Astrocyte (in vitro differentiated cells and primary cell): ENCODE results near the gene PIGB. TPM values are rescaled to one million over a fixed set of nuclear protein-coding genes. Genes with fewer than 3 reads are reported as not detected.

ENCODE experiments used
- DNase-seq: peaks from one replicate; pipeline ENCODE4 v3.0.0-alpha.2; 2010; ENCODE audit warnings: low read depth
- FAIRE-seq: peaks from 2 replicates; lab custom pipeline; 2011; peaks lifted over from hg19 to GRCh38; lab: Jason Lieb, UNC
- H2AFZ ChIP-seq: 2 replicates; pipeline ENCODE4 v1.6.0; 2012; ENCODE audit warnings: low read depth, low read length, inconsistent platforms
- H3K27ac ChIP-seq: 2 replicates; pipeline ENCODE4 v1.5.1; 2011; ENCODE audit warnings: low read depth, low read length, inconsistent platforms
- H3K27me3 ChIP-seq: 2 replicates; pipeline ENCODE4 v1.6.0; 2011; ENCODE audit warnings: low read length, inconsistent platforms; ENCODE audit not compliant: insufficient read depth
- H3K36me3 ChIP-seq: 2 replicates; pipeline ENCODE4 v1.5.1; 2011; ENCODE audit warnings: low read length, inconsistent platforms; ENCODE audit not compliant: insufficient read depth
- H3K4me1 ChIP-seq: 2 replicates; pipeline ENCODE4 v1.5.1; 2011; ENCODE audit warnings: low read length, inconsistent platforms; ENCODE audit not compliant: insufficient read depth
- H3K4me2 ChIP-seq: 2 replicates; pipeline ENCODE4 v1.6.0; 2012; ENCODE audit warnings: low read length, inconsistent platforms
- H3K4me3 ChIP-seq: 2 replicates; pipeline ENCODE4 v1.5.1; 2011; ENCODE audit warnings: low read depth, mild to moderate bottlenecking, low read length, inconsistent platforms; ENCODE audit not compliant: insufficient read depth
- H3K79me2 ChIP-seq: 2 replicates; pipeline ENCODE4 v1.6.0; 2012; ENCODE audit warnings: mild to moderate bottlenecking, low read length, inconsistent platforms; ENCODE audit not compliant: insufficient read depth
- H3K9ac ChIP-seq: 2 replicates; pipeline ENCODE4 v1.6.0; 2012; ENCODE audit warnings: mild to moderate bottlenecking, low read length, inconsistent platforms
- H3K9me3 ChIP-seq: 2 replicates; pipeline ENCODE4 v1.5.1; 2012; ENCODE audit warnings: low read depth, mild to moderate bottlenecking, low read length, inconsistent platforms; ENCODE audit not compliant: insufficient read depth
- H4K20me1 ChIP-seq: 2 replicates; pipeline ENCODE4 v1.6.0; 2012; ENCODE audit warnings: low read length, inconsistent platforms; ENCODE audit not compliant: insufficient read depth
- H3K27ac Mint-ChIP-seq: one replicate; pipeline ENCODE4 v1.8.0; 2021; ENCODE audit warnings: mild to moderate bottlenecking, mixed read lengths; ENCODE audit not compliant: unreplicated experiment
- H3K27me3 Mint-ChIP-seq: one replicate; pipeline ENCODE4 v1.8.0; 2021; ENCODE audit warnings: low read depth, mixed read lengths; ENCODE audit not compliant: unreplicated experiment
- H3K36me3 Mint-ChIP-seq: one replicate; pipeline ENCODE4 v1.8.0; 2021; ENCODE audit warnings: low read depth, mixed read lengths; ENCODE audit not compliant: unreplicated experiment
- H3K4me1 Mint-ChIP-seq: one replicate; pipeline ENCODE4 v1.8.0; 2021; ENCODE audit warnings: low read depth, mixed read lengths; ENCODE audit not compliant: unreplicated experiment
- H3K4me3 Mint-ChIP-seq: one replicate; pipeline ENCODE4 v1.8.0; 2021; ENCODE audit warnings: mild to moderate bottlenecking, moderate library complexity, mixed read lengths; ENCODE audit not compliant: unreplicated experiment
- H3K9me3 Mint-ChIP-seq: one replicate; pipeline ENCODE4 v1.8.0; 2021; ENCODE audit warnings: mild to moderate bottlenecking, mixed read lengths; ENCODE audit not compliant: unreplicated experiment
- EZH2 ChIP-seq: IDR thresholded peaks from 2 replicates; pipeline ENCODE4 v1.6.1; 2012; ENCODE audit warnings: mild to moderate bottlenecking, low read length, inconsistent platforms; ENCODE audit not compliant: insufficient read depth
- total RNA-seq: library from RNA; stranded (reverse); gene quantifications from 2 replicates; pipeline ENCODE4 v1.2.1, GENCODE V29; 2021
- TF ChIP-seq, protein P1 (sequence below): IDR thresholded peaks from 2 replicates; pipeline ENCODE4 v1.5.1; 2011; ENCODE audit warnings: low read depth, mild to moderate bottlenecking, inconsistent platforms, low read length, moderate library complexity; ENCODE audit not compliant: insufficient read depth

The PIGB gene
- total RNA-seq, 1 donor from 2014 or later: 10.6 TPM

DNA sequence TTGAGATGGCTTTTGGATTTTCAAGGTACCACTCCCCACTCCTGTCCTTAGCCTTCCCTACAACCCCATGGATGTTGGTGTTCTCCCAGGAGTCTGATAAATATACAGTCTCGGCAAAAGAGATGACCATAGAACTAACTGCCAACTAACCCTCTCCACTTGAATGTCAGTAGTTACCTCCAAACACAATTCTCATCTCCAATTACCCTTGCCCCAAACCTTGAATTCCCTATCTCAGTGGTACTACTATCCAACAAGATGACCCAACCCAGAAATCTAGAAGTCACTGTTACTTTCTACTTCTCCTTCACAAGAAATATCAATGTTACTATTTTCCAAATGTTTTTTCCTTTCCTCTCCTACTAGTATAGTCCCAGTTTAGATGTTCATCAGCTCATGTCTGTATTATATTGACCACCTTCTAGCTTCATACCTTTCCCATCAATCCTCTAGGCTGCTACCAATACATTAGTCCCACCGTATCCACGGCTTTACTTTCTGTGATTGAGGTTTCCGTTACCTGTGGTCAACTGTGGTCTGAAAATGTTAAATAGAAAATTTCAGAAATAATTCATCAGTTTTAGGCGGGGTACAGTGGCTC, 38.1 kb downstream of the PIGB start:
- H3K9ac ChIP-seq: no peak overlapping the region
- no peaks in the 10 kb centered on the region for H3K27me3 ChIP-seq
- FAIRE-seq (no peak), DNase-seq (no peak)
- H3K27me3 Mint-ChIP-seq: no peaks in the 10 kb centered on the region
- no peak overlapping the region for H3K27ac ChIP-seq
- no peak overlapping the region for H3K4me3 ChIP-seq
- H3K4me2 ChIP-seq: no peak overlapping the region
- H3K9me3 ChIP-seq: no peaks in the 10 kb centered on the region
- no peaks in the 10 kb centered on the region for H3K79me2 ChIP-seq
- H3K9me3 Mint-ChIP-seq: no peaks in the 10 kb centered on the region
- no peaks in the 10 kb centered on the region for H3K4me1 ChIP-seq
- no peaks in the 10 kb centered on the region for H3K36me3 Mint-ChIP-seq
- H3K4me1 Mint-ChIP-seq: peaks cover 1% of the 10 kb centered on the region
- TF ChIP-seq, protein P1, sequence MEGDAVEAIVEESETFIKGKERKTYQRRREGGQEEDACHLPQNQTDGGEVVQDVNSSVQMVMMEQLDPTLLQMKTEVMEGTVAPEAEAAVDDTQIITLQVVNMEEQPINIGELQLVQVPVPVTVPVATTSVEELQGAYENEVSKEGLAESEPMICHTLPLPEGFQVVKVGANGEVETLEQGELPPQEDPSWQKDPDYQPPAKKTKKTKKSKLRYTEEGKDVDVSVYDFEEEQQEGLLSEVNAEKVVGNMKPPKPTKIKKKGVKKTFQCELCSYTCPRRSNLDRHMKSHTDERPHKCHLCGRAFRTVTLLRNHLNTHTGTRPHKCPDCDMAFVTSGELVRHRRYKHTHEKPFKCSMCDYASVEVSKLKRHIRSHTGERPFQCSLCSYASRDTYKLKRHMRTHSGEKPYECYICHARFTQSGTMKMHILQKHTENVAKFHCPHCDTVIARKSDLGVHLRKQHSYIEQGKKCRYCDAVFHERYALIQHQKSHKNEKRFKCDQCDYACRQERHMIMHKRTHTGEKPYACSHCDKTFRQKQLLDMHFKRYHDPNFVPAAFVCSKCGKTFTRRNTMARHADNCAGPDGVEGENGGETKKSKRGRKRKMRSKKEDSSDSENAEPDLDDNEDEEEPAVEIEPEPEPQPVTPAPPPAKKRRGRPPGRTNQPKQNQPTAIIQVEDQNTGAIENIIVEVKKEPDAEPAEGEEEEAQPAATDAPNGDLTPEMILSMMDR: no peak
- TF ChIP-seq EZH2: no peak
- H2AFZ ChIP-seq: no peak overlapping the region
- H3K27ac Mint-ChIP-seq: no peak overlapping the region
- H4K20me1 ChIP-seq: no peaks in the 10 kb centered on the region
- H3K36me3 ChIP-seq: no peaks in the 10 kb centered on the region
- H3K4me3 Mint-ChIP-seq: no peak overlapping the region

DNA sequence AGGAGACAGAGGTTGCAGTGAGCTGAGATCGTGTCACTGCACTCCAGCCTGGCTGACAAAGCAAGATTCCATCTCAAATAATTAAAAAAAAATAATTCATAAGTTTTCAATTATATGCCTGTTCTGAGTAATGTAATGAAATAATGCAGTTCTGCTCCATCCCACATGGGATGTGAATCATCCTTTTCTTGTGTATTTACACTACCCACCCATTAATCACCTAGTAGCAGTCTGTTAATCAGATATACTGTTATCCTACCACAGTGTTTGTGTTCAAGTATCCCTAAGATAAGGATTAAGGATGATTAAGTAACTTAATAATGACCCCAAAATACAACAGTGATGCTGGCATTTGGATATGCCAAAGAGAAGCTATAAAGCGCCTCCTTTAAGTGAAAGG, 38.8 kb downstream of the PIGB start:
- H3K4me3 Mint-ChIP-seq: no peak overlapping the region

DNA sequence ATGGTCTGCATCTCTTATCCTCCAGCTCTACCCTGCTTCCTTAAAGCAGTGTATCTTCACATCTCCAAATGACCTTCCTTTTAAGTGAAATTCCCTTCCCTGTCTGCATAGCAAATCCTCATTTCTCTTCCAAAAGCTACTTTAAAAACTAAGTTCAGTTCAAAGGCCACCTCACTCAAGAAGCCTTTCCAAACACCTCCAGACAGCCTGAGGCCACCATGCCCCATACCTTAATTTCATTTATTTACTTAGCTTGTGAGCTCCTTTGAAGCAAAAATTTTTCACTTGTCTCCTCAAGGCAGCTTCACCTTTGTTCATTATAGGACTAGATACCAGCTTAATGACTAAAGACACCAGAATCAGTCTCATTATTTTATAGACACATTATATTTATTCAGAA, 39.4 kb downstream of the PIGB start:
- Histone ChIP-seq H3K27me3 (no peaks in the 10 kb centered on the region), H2AFZ (no peak overlapping the region), H3K4me1 (no peaks in the 10 kb centered on the region), H3K4me2 (no peak overlapping the region), H3K9me3 (no peaks in the 10 kb centered on the region), H3K36me3 (no peaks in the 10 kb centered on the region), H3K4me3 (no peak overlapping the region), H3K27ac (no peak overlapping the region), H4K20me1 (no peaks in the 10 kb centered on the region), H3K9ac (no peak overlapping the region), H3K79me2 (no peaks in the 10 kb centered on the region)
- H3K4me1 Mint-ChIP-seq: peaks cover 1% of the 10 kb centered on the region
- FAIRE-seq (no peak), DNase-seq (no peak)
- TF ChIP-seq EZH2: no peak
- TF ChIP-seq, protein P1: no peak
- peak overlapping the region; percentile 15 for H3K27ac Mint-ChIP-seq
- no peaks in the 10 kb centered on the region for H3K36me3 Mint-ChIP-seq
- no peak overlapping the region for H3K4me3 Mint-ChIP-seq
- H3K9me3 Mint-ChIP-seq: no peaks in the 10 kb centered on the region
- no peaks in the 10 kb centered on the region for H3K27me3 Mint-ChIP-seq

More for the DNA sequence above, 38.8 kb downstream of the PIGB start:
- no peak for FAIRE-seq
- Mint-ChIP-seq H3K27me3 (no peaks in the 10 kb centered on the region), H3K27ac (no peak overlapping the region), H3K4me1 (peaks cover 1% of the 10 kb centered on the region), H3K36me3 (no peaks in the 10 kb centered on the region), H3K9me3 (no peaks in the 10 kb centered on the region)
- TF ChIP-seq, protein P1: no peak
- TF ChIP-seq EZH2: no peak
- no peaks in the 10 kb centered on the region for H3K36me3 ChIP-seq
- no peaks in the 10 kb centered on the region for H4K20me1 ChIP-seq
- H3K4me3 ChIP-seq: no peak overlapping the region
- no peak overlapping the region for H3K27ac ChIP-seq
- H3K9ac ChIP-seq: no peak overlapping the region
- H3K9me3 ChIP-seq: no peaks in the 10 kb centered on the region
- H3K4me1 ChIP-seq: no peaks in the 10 kb centered on the region
- no peak overlapping the region for H3K4me2 ChIP-seq
- no peaks in the 10 kb centered on the region for H3K79me2 ChIP-seq
- peak; percentile 77 for DNase-seq
- H2AFZ ChIP-seq: no peak overlapping the region
- no peaks in the 10 kb centered on the region for H3K27me3 ChIP-seq
